HepG2 (cell line): ENCODE results near the gene MORF4L1. TPM values are rescaled to one million over a fixed set of nuclear protein-coding genes. Genes with fewer than 3 reads are reported as not detected.

Source experiments
- ATAC-seq: fragments of 200-7000 bp; cut with Tn5 transposase; 3 replicates; pipeline ENCODE4 v1.9.1; 2020; ENCODE audit warnings: mild to moderate bottlenecking, moderate library complexity
- BruUV-seq: library from RNA; stranded (reverse); fragments of 400-500 nt; replicated peaks from 2 replicates; lab custom pipeline; 2021; lab: Mats Ljungman, UMichigan
- CTCF ChIA-PET: fragments of 300-600 bp; formaldehyde crosslinking; extraction: SDS; loops from one replicate; lab custom pipeline; 2021; ENCODE audit warnings: low total read pairs, inconsistent platforms, low intra/inter-chr PET ratio; lab: Yijun Ruan, JAX
- POLR2A ChIA-PET: fragments of 350-600 bp; sonication (Branson Sonifier 250); formaldehyde crosslinking; loops from one replicate; lab custom pipeline; 2020; ENCODE audit warnings: antibody characterized with exemption, inconsistent platforms; lab: Yijun Ruan, JAX
- DNase-seq: peaks from one replicate; pipeline ENCODE4 v3.0.0-alpha.2; 2015; ENCODE audit warnings: low spot score
- FAIRE-seq: peaks from 3 replicates; lab custom pipeline; 2011; peaks lifted over from hg19 to GRCh38; lab: Jason Lieb, UNC
- H2AFZ ChIP-seq: one replicate; pipeline ENCODE4 v1.6.1; 2011; ENCODE audit warnings: low read length, inconsistent platforms
- H3K27ac ChIP-seq: fragments of 300-600 bp; 3 replicates; pipeline ENCODE4 v1.8.0; 2011; ENCODE audit warnings: mixed run types, mild to moderate bottlenecking, mixed read lengths, low read length, inconsistent platforms; ENCODE audit not compliant: insufficient read depth; ENCODE audit errors: extremely low read length
- H3K27me3 ChIP-seq, 2 experiments: fragments of 200-600 bp in 1 of 2; 2 replicates in 1 of 2; 3 replicates in 1 of 2; pipeline versions ENCODE4 v1.6.0 to v1.8.0; 2011; ENCODE audit warnings: low read length in 2 of 2, mild to moderate bottlenecking in 2 of 2, moderate library complexity in 2 of 2, inconsistent platforms in 1 of 2; ENCODE audit not compliant: insufficient read depth in 2 of 2, control insufficient read depth in 1 of 2
- H3K36me3 ChIP-seq, 2 experiments: fragments of 200-600 bp in 1 of 2; replicated peaks in 1 of 2; 2 replicates in 1 of 2; 3 replicates in 1 of 2; pipeline versions ENCODE4 v1.5.1 to v1.8.0; 2011; ENCODE audit warnings: low read length in 2 of 2, inconsistent platforms in 1 of 2; ENCODE audit not compliant: insufficient read depth in 2 of 2, control insufficient read depth in 1 of 2
- H3K4me1 ChIP-seq: 2 replicates; pipeline ENCODE4 v1.5.1; 2012; ENCODE audit warnings: low read length, inconsistent platforms; ENCODE audit not compliant: insufficient read depth
- H3K4me2 ChIP-seq: 2 replicates; pipeline ENCODE4 v1.6.0; 2011; ENCODE audit warnings: low read depth, low read length, inconsistent platforms
- H3K4me3 ChIP-seq, 3 experiments: fragments of 200-600 bp in 1 of 3; sonication (generic), shearing (Covaris generic) in 1 of 3; replicated peaks in 1 of 3; 2 replicates each; pipeline ENCODE4 v1.5.1; 2011 to 2016; ENCODE audit warnings: low read length in 3 of 3, inconsistent platforms in 2 of 3, low read depth in 2 of 3, mild to moderate bottlenecking in 2 of 3, control low read depth in 1 of 3, mixed read lengths in 1 of 3; ENCODE audit not compliant: insufficient read depth in 1 of 3
- H3K79me2 ChIP-seq: one replicate; pipeline ENCODE4 v1.6.1; 2011; ENCODE audit warnings: low read length, inconsistent platforms; ENCODE audit not compliant: insufficient read depth
- H3K9ac ChIP-seq: 2 replicates; pipeline ENCODE4 v1.6.0; 2011; ENCODE audit warnings: mild to moderate bottlenecking, low read depth, low read length, inconsistent platforms; ENCODE audit not compliant: insufficient read depth
- H3K9me3 ChIP-seq: 2 replicates; pipeline ENCODE4 v1.5.1; 2012; ENCODE audit warnings: mild to moderate bottlenecking, low read length
- H4K20me1 ChIP-seq: 2 replicates; pipeline ENCODE4 v1.6.0; 2011; ENCODE audit warnings: inconsistent platforms, mild to moderate bottlenecking, low read length, moderate library complexity; ENCODE audit not compliant: insufficient read depth
- ARNT2 ChIP-seq: sonication (generic); formaldehyde crosslinking; IDR thresholded peaks from 2 replicates; pipeline ENCODE4 v1.8.0; 2022; ENCODE audit warnings: mild to moderate bottlenecking, low read depth, missing genetic modification reagents, moderate library complexity
- ATRX ChIP-seq: sonication (generic); formaldehyde crosslinking; IDR thresholded peaks from 2 replicates; pipeline ENCODE4 v1.4.0; 2020; ENCODE audit warnings: missing genetic modification reagents, borderline replicate concordance
- DMAP1 ChIP-seq: IDR thresholded peaks from 2 replicates; pipeline ENCODE4 v1.6.1; 2016
- FIP1L1 ChIP-seq: fragments of 200-400 bp; formaldehyde crosslinking; IDR thresholded peaks from 2 replicates; pipeline ENCODE4 v1.6.1; 2018; ENCODE audit warnings: low read depth, mild to moderate bottlenecking, low read length, moderate library complexity, borderline replicate concordance; ENCODE audit not compliant: insufficient read depth
- GABPB1 ChIP-seq: IDR thresholded peaks from 2 replicates; pipeline ENCODE4 v1.6.1; 2016; ENCODE audit warnings: mild to moderate bottlenecking, missing genetic modification reagents, moderate library complexity, missing compliant biosample characterization
- KLF15 ChIP-seq: sonication (generic); formaldehyde crosslinking; IDR thresholded peaks from 2 replicates; pipeline ENCODE4 v1.8.1; 2023; ENCODE audit warnings: borderline replicate concordance, mild to moderate bottlenecking, inconsistent platforms, missing genetic modification reagents, mixed read lengths
- RFX3 ChIP-seq: IDR thresholded peaks from 2 replicates; pipeline ENCODE4 v1.6.1; 2016; ENCODE audit warnings: missing biosample characterization, missing genetic modification reagents
- ZBTB7A ChIP-seq: sonication (generic); formaldehyde crosslinking; IDR thresholded peaks from 2 replicates; pipeline ENCODE4 v1.8.0; 2022; ENCODE audit warnings: mild to moderate bottlenecking, missing genetic modification reagents
- ZBTB8A ChIP-seq: sonication (generic); formaldehyde crosslinking; IDR thresholded peaks from 2 replicates; pipeline ENCODE4 v1.4.0; 2020; ENCODE audit warnings: mild to moderate bottlenecking, low read depth, missing genetic modification reagents, borderline replicate concordance
- ZNF557 ChIP-seq: sonication (generic); formaldehyde crosslinking; IDR thresholded peaks from 2 replicates; pipeline ENCODE4 v1.4.0; 2020; ENCODE audit warnings: missing genetic modification reagents
- ZNF598 ChIP-seq: sonication (generic); formaldehyde crosslinking; IDR thresholded peaks from 2 replicates; pipeline ENCODE4 v1.5.1; 2020; ENCODE audit warnings: mild to moderate bottlenecking, missing genetic modification reagents, borderline replicate concordance
- ZNF749 ChIP-seq: sonication (generic); formaldehyde crosslinking; IDR thresholded peaks from 2 replicates; pipeline ENCODE4 v1.8.0; 2022; ENCODE audit warnings: mild to moderate bottlenecking, missing genetic modification reagents, moderate library complexity, borderline replicate concordance
- WGBS: methylation state at CpG from one replicate; pipeline ENCODE4 v1.1.6; 2017; ENCODE audit warnings: low lambda C conversion rate; 5-methylcytosine and 5-hydroxymethylcytosine counted together
- in situ Hi-C: cut with HindIII; loops from 2 replicates; pipeline ENCODE4 v1.10.0; 2017; ENCODE audit warnings: low pct_unique_long_range_greater_than_20kb; ENCODE audit not compliant: extremely low pct_ligation_motif_present
- intact Hi-C: fragments of 100-400 bp; cut with micrococcal nuclease; formaldehyde crosslinking; loops from one replicate; pipeline ENCODE4 v1.10.0; 2022; ENCODE audit not compliant: unreplicated experiment
- polyA plus RNA-seq, 8 experiments: library from polyadenylated mRNA; depleted of rRNA in 3 of 8; stranded (reverse) in 7 of 8; unstranded in 1 of 8; fragments of >200 nt; fragmentation: Illumina TruSeq in 4 of 8; extraction: Trizol in 4 of 8; gene quantifications; 2 replicates each; pipeline versions ENCODE4 v1.2.1 to v1.2.3, GENCODE V29; 2011 to 2016; ENCODE audit warnings: low read depth in 4 of 8, missing spikeins in 1 of 8, mixed read lengths in 1 of 8; ENCODE audit not compliant: insufficient read depth in 1 of 8
- total RNA-seq, 5 experiments: library from RNA; depleted of rRNA; stranded (reverse); fragments of >200 nt; fragmentation: Illumina TruSeq; extraction: Trizol; gene quantifications; 2 replicates each; pipeline ENCODE4 v1.2.3, GENCODE V29; 2016; ENCODE audit warnings: low read depth in 1 of 5

The MORF4L1 gene
- total and polyA plus RNA-seq, 2 of the 13 experiments (the other 11 are each of a cell fraction or from before 2014, with no cell fraction given): 218 to 219 TPM

- in situ Hi-C loops: no loop called here
- H3K27ac ChIP-seq: no peak overlapping the region
- BruUV-seq: no TSS peak
- H3K9ac ChIP-seq: no peak overlapping the region
- H3K4me1 ChIP-seq: no peaks in the 10 kb centered on the region
- no peaks in the 10 kb centered on the region for H3K79me2 ChIP-seq
- no peak for DNase-seq
- no peaks in the 10 kb centered on the region for H3K27me3 ChIP-seq
- H4K20me1 ChIP-seq: no peaks in the 10 kb centered on the region
- peaks cover 32 to 68% of the 10 kb centered on the region in 2 experiments for H3K36me3 ChIP-seq
- WGBS: 97% methylated on average over 5 of the region's 5 CpGs
- H2AFZ ChIP-seq: no peak overlapping the region
- no peaks in the 10 kb centered on the region for H3K9me3 ChIP-seq
- FAIRE-seq: no peak
- intact Hi-C loops: no loop called here
- TF ChIP-seq ZNF557 (no peak), DMAP1 (CRISPR knock-in tag) (no peak), KLF15 (CRISPR knock-in tag) (no peak), RFX3 (no peak), ZBTB8A (CRISPR knock-in tag) (no peak), ZNF749 (no peak), ARNT2 (CRISPR knock-in tag) (no peak), FIP1L1 (no peak)
- ATAC-seq: no peak
- ChIA-PET POLR2A (no interaction called here), CTCF (no interaction called here)
- no peak overlapping the region for H3K4me3 ChIP-seq
- no peak overlapping the region for H3K4me2 ChIP-seq
Measured at GRCh38 chr15:78934655-78935023, 61.9 kb downstream of the MORF4L1 start.

GRCh38 chr15:78937132-78937739 lies 64.5 kb downstream of the MORF4L1 start:
- ChIA-PET CTCF (no interaction called here), POLR2A (no interaction called here)
- no peak overlapping the region for H3K9ac ChIP-seq
- ATAC-seq: no peak
- H3K27ac ChIP-seq: no peak overlapping the region
- no peak overlapping the region for H3K4me2 ChIP-seq
- in situ Hi-C loops: no loop called here
- H3K27me3 ChIP-seq: no peaks in the 10 kb centered on the region
- H3K79me2 ChIP-seq: peaks cover 3% of the 10 kb centered on the region
- peaks cover 17 to 52% of the 10 kb centered on the region in 2 experiments for H3K36me3 ChIP-seq
- WGBS: 96% methylated on average over 12 of the region's 14 CpGs
- no peaks in the 10 kb centered on the region for H4K20me1 ChIP-seq
- H3K4me1 ChIP-seq: peaks cover 1% of the 10 kb centered on the region; the same call in 1 of the 2 replicates
- H2AFZ ChIP-seq: no peak overlapping the region
- intact Hi-C loops: no loop called here
- BruUV-seq: no TSS peak
- TF ChIP-seq GABPB1 (CRISPR knock-in tag) (no peak), ZBTB7A (CRISPR knock-in tag) (no peak), ATRX (CRISPR knock-in tag) (no peak), ZNF598 (no peak)
- H3K4me3 ChIP-seq: no peak overlapping the region
- no peak for FAIRE-seq
- DNase-seq: no peak
- H3K9me3 ChIP-seq: no peaks in the 10 kb centered on the region
